ENCODE data around the gene FEN1. TPM values are rescaled to one million over a fixed set of nuclear protein-coding genes. Genes with fewer than 3 reads are reported as not detected.

Gene FEN1
- total RNA-seq, 2 experiments from 2014 or later = 141 to 150 TPM

GRCh38 chr11:61752117-61752924 is 40.4 kb upstream of the FEN1 start, which contains the start of gene MYRF:
MYRF (plus strand) TSS chr11:61752636; CDS start chr11:61752745, 109 bp downstream.
- Mint-ChIP-seq H3K4me1 (peaks cover 25% of the 10 kb centered on the region), H3K27ac (no peak within 1 kb of the TSS), H3K27me3 (peaks cover 29% of the 10 kb centered on the region), H3K36me3 (no peaks in the 10 kb centered on the region), H3K4me3 (peak within 1 kb of the TSS; percentile 48), H3K9me3 (ENCODE audit: low read depth) (no peaks in the 10 kb centered on the region)
- CTCF ChIA-PET = interaction anchor here (1.0 to 2.1 kb wide), 4 partner anchors 19 to 36 kb away, joined by 3 to 7 read pairs (median 4); no protein-coding TSS in a partner anchor
- peak; percentile 57 for DNase-seq
- peak; percentile 87 for ATAC-seq

GRCh38 chr11:61752925-61753521 is 39.7 kb upstream of the FEN1 start:
- H3K4me3 Mint-ChIP-seq = peak overlapping the region; percentile 48
- CTCF ChIA-PET = interaction anchor here (0.7 to 2.1 kb wide), 5 partner anchors 18 to 35 kb away, joined by 3 to 7 read pairs (median 4); no protein-coding TSS in a partner anchor
- peaks cover 29% of the 10 kb centered on the region for H3K27me3 Mint-ChIP-seq
- H3K4me1 Mint-ChIP-seq = peaks cover 25% of the 10 kb centered on the region
- DNase-seq = no peak
- H3K9me3 Mint-ChIP-seq (ENCODE audit: low read depth) = no peaks in the 10 kb centered on the region
- ATAC-seq = no peak
- no peak overlapping the region for H3K27ac Mint-ChIP-seq
- no peaks in the 10 kb centered on the region for H3K36me3 Mint-ChIP-seq

- ATAC-seq (no peak), DNase-seq (no peak)
- H3K4me1 Mint-ChIP-seq = peaks cover 25% of the 10 kb centered on the region
- peaks cover 29% of the 10 kb centered on the region for H3K27me3 Mint-ChIP-seq
- no peak overlapping the region for H3K4me3 Mint-ChIP-seq
- H3K9me3 Mint-ChIP-seq (ENCODE audit: low read depth) = no peaks in the 10 kb centered on the region
- no peak overlapping the region for H3K27ac Mint-ChIP-seq
- H3K36me3 Mint-ChIP-seq = no peaks in the 10 kb centered on the region
- CTCF ChIA-PET = interaction anchor here (0.7 to 2.1 kb wide), 5 partner anchors 17 to 34 kb away, joined by 3 to 7 read pairs (median 4); no protein-coding TSS in a partner anchor
These were observed 39.0 kb upstream of the FEN1 start for GRCh38 chr11:61753672-61754071.

GRCh38 chr11:61754534-61755482 is 37.9 kb upstream of the FEN1 start:
- CTCF ChIA-PET = interaction anchor here (1.3 to 2.1 kb wide), 2 partner anchors 10 to 21 kb away, joined by 4 to 7 read pairs; no protein-coding TSS in a partner anchor
- H3K4me1 Mint-ChIP-seq = peaks cover 25% of the 10 kb centered on the region
- no peak for ATAC-seq
- no peak overlapping the region for H3K4me3 Mint-ChIP-seq
- H3K27me3 Mint-ChIP-seq = peaks cover 29% of the 10 kb centered on the region
- H3K36me3 Mint-ChIP-seq = no peaks in the 10 kb centered on the region
- no peaks in the 10 kb centered on the region for H3K9me3 Mint-ChIP-seq (ENCODE audit: low read depth)
- DNase-seq = no peak
- H3K27ac Mint-ChIP-seq = no peak overlapping the region

- H3K27me3 Mint-ChIP-seq = peaks cover 20% of the 10 kb centered on the region
- H3K36me3 Mint-ChIP-seq = no peaks in the 10 kb centered on the region
- no peaks in the 10 kb centered on the region for H3K9me3 Mint-ChIP-seq (ENCODE audit: low read depth)
- H3K4me1 Mint-ChIP-seq = peaks cover 25% of the 10 kb centered on the region
- ATAC-seq (no peak), DNase-seq (no peak)
- no peak overlapping the region for H3K4me3 Mint-ChIP-seq
- peak overlapping the region; percentile 75 for H3K27ac Mint-ChIP-seq
- CTCF ChIA-PET = interaction anchor here (1.0 to 2.0 kb wide), 4 partner anchors 8 to 37 kb away, joined by 3 to 8 read pairs (median 4); partner anchors contain the start of genes FEN1 and TMEM258
These were observed 36.6 kb upstream of the FEN1 start for GRCh38 chr11:61756147-61756451.

- H3K4me1 Mint-ChIP-seq = peaks cover 25% of the 10 kb centered on the region
- peaks cover 16% of the 10 kb centered on the region for H3K27me3 Mint-ChIP-seq
- DNase-seq (peak; percentile 74), ATAC-seq (peak; percentile 64)
- H3K36me3 Mint-ChIP-seq = no peaks in the 10 kb centered on the region
- CTCF ChIA-PET = interaction anchor here (1.0 to 2.0 kb wide), 4 partner anchors 10 to 114 kb away, joined by 3 to 8 read pairs (median 4); partner anchors contain the start of genes FEN1 and TMEM258
- H3K9me3 Mint-ChIP-seq (ENCODE audit: low read depth) = no peaks in the 10 kb centered on the region
- H3K27ac Mint-ChIP-seq = peak overlapping the region; percentile 75
- H3K4me3 Mint-ChIP-seq = no peak overlapping the region
These were observed 36.1 kb upstream of the FEN1 start for GRCh38 chr11:61756452-61757212.

GRCh38 chr11:61757213-61757862 is 35.4 kb upstream of the FEN1 start:
- no peaks in the 10 kb centered on the region for H3K36me3 Mint-ChIP-seq
- DNase-seq (no peak), ATAC-seq (no peak)
- no peak overlapping the region for H3K27ac Mint-ChIP-seq
- CTCF ChIA-PET = interaction anchor here (0.7 to 2.0 kb wide), 4 partner anchors 8 to 114 kb away, joined by 3 to 8 read pairs (median 4); partner anchors contain the start of genes FEN1 and TMEM258
- no peak overlapping the region for H3K4me3 Mint-ChIP-seq
- H3K4me1 Mint-ChIP-seq = peaks cover 22% of the 10 kb centered on the region
- peaks cover 12% of the 10 kb centered on the region for H3K27me3 Mint-ChIP-seq
- no peaks in the 10 kb centered on the region for H3K9me3 Mint-ChIP-seq (ENCODE audit: low read depth)

GRCh38 chr11:61760946-61761345 is 31.8 kb upstream of the FEN1 start:
- CTCF ChIA-PET = no interaction called here
- Mint-ChIP-seq H3K4me1 (peaks cover 13% of the 10 kb centered on the region), H3K36me3 (no peaks in the 10 kb centered on the region), H3K9me3 (ENCODE audit: low read depth) (no peaks in the 10 kb centered on the region), H3K27me3 (no peaks in the 10 kb centered on the region), H3K4me3 (no peak overlapping the region), H3K27ac (no peak overlapping the region)
- DNase-seq (no peak), ATAC-seq (no peak)

- no peak overlapping the region for H3K27ac Mint-ChIP-seq
- no peaks in the 10 kb centered on the region for H3K27me3 Mint-ChIP-seq
- peaks cover 6% of the 10 kb centered on the region for H3K4me1 Mint-ChIP-seq
- no peak for DNase-seq
- CTCF ChIA-PET = no interaction called here
- H3K4me3 Mint-ChIP-seq = no peak overlapping the region
- H3K36me3 Mint-ChIP-seq = no peaks in the 10 kb centered on the region
- H3K9me3 Mint-ChIP-seq (ENCODE audit: low read depth) = no peaks in the 10 kb centered on the region
- no peak for ATAC-seq
These were observed 31.1 kb upstream of the FEN1 start for GRCh38 chr11:61761440-61762222.

GRCh38 chr11:61762223-61762615 is 30.5 kb upstream of the FEN1 start:
- Mint-ChIP-seq H3K9me3 (ENCODE audit: low read depth) (no peaks in the 10 kb centered on the region), H3K27me3 (no peaks in the 10 kb centered on the region), H3K27ac (no peak overlapping the region), H3K4me1 (peaks cover 1% of the 10 kb centered on the region), H3K36me3 (no peaks in the 10 kb centered on the region), H3K4me3 (no peak overlapping the region)
- CTCF ChIA-PET = no interaction called here
- ATAC-seq (no peak), DNase-seq (no peak)

GRCh38 chr11:61762798-61763197 is 29.9 kb upstream of the FEN1 start:
- CTCF ChIA-PET = no interaction called here
- Mint-ChIP-seq H3K4me1 (no peaks in the 10 kb centered on the region), H3K27me3 (no peaks in the 10 kb centered on the region), H3K9me3 (ENCODE audit: low read depth) (no peaks in the 10 kb centered on the region), H3K27ac (no peak overlapping the region), H3K36me3 (no peaks in the 10 kb centered on the region), H3K4me3 (no peak overlapping the region)
- DNase-seq (no peak), ATAC-seq (no peak)

All from activated CD8-positive, alpha-beta memory T cell treated with anti-CD3 and anti-CD28 coated beads, Interleukin-2, amount 10 ng/mL, durations not matched to agents 7 days and 5 days (primary cell).